ENCODE results near the gene RPLP2.

DNA sequence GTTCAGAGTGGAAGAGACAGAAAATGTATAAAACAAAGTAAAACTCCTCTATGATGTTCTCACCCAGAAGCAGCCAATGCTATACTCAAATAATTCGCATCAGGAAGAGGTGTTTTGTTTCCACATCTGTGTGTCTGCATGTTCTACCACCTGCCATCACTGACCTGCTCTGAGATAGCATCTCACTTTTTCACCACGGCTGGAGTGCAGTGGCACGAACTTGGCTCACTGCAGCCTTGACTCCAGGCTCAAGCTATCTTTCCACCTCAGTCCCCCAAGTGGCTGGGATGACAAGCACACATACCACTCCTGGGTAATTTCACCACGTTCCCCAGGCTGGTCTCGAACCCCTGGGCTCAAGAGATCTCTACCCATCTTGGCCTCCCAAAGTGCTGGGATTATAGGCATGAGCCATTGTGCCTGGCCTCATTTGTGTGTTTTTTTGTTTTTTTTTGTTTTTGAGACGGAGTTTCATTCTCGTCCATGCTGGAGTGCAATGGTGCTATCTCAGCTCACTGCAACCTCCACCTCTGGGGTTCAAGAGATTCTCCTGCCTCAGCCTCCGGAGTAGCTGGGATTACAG, 48.1 kb upstream of the RPLP2 start:
- no peak for TF ChIP-seq EZH2 (IDR thresholded peaks at IDR 0.05; ENCODE audit: borderline replicate concordance, low read depth, low read length, poor library complexity, severe bottlenecking)
- TF ChIP-seq, protein P1, sequence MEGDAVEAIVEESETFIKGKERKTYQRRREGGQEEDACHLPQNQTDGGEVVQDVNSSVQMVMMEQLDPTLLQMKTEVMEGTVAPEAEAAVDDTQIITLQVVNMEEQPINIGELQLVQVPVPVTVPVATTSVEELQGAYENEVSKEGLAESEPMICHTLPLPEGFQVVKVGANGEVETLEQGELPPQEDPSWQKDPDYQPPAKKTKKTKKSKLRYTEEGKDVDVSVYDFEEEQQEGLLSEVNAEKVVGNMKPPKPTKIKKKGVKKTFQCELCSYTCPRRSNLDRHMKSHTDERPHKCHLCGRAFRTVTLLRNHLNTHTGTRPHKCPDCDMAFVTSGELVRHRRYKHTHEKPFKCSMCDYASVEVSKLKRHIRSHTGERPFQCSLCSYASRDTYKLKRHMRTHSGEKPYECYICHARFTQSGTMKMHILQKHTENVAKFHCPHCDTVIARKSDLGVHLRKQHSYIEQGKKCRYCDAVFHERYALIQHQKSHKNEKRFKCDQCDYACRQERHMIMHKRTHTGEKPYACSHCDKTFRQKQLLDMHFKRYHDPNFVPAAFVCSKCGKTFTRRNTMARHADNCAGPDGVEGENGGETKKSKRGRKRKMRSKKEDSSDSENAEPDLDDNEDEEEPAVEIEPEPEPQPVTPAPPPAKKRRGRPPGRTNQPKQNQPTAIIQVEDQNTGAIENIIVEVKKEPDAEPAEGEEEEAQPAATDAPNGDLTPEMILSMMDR (conservative IDR thresholded peaks at IDR 0.05; ENCODE audit: low read depth, low read length), result no peak
